H54 (cell line): ENCODE measurements around the gene NRXN3.

Experiments used
- DNase-seq: peaks from one replicate; pipeline ENCODE4 v3.0.0; 2011; ENCODE audit warnings: low spot score, mixed read lengths; ENCODE audit not compliant: insufficient read length
- FAIRE-seq: peaks from 3 replicates; lab custom pipeline; 2011; peaks lifted over from hg19 to GRCh38; lab: Jason Lieb, UNC
- POLR2A ChIP-seq: IDR thresholded peaks from 2 replicates; pipeline ENCODE4 v1.6.1; 2011; ENCODE audit warnings: low read depth, mild to moderate bottlenecking, low read length

Gene NRXN3

DNA sequence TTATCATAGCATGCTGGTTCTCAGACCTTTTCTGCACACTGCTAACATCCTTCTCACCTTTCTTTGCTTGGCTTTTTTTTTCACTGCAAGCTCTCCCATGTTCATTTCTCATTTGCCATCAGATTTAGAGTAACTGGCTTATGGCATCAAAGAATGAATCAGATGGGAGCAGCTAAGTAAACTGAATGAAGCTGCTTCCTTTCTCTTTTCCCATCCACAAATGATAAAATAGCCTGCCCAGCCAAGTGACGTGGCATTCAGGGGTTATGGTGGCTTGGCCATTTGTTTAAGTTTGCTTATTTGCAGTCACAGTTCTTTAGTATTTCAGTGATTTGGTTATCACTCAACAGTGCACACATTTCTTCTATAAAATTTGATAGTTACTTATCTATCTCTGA lies 1332.6 kb downstream of the NRXN3 start:
- TF ChIP-seq POLR2A, result no peak
- FAIRE-seq, result no peak

DNA sequence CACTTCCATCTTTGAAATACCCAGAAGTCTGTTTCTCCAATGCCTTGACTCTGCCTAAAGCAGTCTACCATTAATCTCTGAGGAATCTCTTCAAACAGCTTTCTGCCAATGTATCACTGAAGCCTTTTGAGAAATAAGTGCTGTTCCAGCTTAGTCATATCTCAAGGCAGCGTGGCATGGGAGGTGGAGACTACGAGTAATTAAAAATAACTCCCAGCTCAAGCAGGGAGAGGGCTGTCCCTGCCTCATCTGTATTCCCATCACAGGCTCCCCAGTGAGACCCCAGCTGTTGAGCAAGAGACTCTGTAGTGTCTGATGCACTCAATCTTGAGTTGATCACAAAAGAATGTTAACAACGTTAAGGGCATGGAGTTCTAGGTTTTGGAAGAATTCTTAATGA lies 1340.5 kb downstream of the NRXN3 start:
- FAIRE-seq, result no peak
- no peak for DNase-seq
- no peak for TF ChIP-seq POLR2A

More for the DNA sequence above, 1332.6 kb downstream of the NRXN3 start:
- no peak for DNase-seq

DNA sequence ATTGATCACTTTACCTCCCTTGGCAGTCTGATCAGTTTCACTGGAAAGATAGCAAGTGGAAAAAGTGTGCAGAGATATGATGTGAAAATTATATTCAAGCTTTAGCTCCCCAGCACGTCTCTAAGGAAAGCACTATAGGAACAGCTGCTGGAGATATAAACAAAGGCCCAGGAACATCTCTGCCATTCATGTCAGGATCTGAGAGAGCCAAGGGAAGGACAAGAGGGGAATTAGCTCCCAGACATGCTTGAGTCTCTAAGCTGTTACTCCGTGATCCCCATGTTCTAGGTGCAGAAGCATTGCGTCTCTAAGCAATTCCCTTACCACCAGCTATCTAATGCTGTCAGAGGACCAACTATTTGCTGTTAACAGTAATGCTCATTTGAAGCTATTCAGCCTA lies 1341.0 kb downstream of the NRXN3 start:
- DNase-seq (no peak), FAIRE-seq (no peak)
- no peak for TF ChIP-seq POLR2A

DNA sequence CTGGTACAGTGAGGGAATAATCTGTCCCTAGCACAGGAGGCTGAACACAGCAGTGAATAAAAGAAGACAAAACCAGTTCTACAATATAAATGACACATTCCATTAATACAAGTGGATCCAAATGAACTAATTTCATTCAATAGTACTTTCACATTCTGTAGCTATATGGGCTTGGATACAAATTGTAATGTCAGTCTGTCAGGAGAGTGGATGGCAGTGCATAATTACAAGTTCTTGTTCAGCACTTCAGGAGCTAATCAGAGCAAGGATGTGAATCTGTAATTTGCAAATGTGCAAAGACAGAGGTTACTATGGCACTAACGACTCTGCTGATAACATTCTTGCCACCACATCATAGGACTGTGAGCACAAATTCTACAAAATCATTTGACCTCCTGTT lies 1343.3 kb downstream of the NRXN3 start:
- DNase-seq, result no peak
- TF ChIP-seq POLR2A, result no peak
- FAIRE-seq, result no peak

DNA sequence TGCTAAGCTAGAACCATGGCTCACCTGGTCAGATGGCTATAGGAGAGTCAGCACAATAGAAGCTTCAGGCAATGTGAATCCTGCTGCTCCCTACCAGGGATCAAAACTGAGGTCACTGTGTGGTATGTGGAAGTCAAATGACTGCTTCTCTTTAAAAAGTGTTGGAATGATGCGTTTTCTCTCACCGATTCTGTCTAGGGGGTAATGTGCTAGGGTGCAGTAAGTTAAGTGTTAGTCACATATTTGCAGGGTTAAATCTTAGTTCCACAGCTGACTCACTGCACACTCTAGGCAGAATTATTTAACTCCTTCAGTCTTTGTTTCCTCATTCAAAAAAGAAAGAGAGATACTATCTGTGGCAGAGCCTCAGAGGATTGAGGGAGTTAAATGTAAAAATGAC lies 1344.5 kb downstream of the NRXN3 start:
- FAIRE-seq (no peak), DNase-seq (no peak)
- TF ChIP-seq POLR2A, result no peak

DNA sequence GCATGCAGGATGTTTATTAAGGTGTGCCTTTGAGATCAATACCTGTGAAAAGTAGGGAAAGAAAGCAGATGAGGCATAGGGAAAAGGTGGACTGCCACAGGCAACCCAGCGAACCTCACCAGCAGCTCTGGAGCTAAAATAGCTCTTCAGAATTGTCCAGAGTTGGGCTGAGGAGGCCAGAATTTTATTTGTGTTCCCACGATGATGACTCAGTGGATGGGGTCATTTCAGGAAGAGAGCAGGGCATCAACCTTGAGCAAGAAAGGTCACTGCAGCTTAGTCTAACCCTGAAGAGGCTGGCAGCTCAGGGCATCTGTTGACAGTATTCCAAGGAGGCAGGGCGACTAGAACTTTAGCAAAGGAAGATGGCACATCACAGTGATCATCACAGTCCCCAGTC lies 1345.0 kb downstream of the NRXN3 start:
- TF ChIP-seq POLR2A, result no peak
- FAIRE-seq (no peak), DNase-seq (no peak)

DNA sequence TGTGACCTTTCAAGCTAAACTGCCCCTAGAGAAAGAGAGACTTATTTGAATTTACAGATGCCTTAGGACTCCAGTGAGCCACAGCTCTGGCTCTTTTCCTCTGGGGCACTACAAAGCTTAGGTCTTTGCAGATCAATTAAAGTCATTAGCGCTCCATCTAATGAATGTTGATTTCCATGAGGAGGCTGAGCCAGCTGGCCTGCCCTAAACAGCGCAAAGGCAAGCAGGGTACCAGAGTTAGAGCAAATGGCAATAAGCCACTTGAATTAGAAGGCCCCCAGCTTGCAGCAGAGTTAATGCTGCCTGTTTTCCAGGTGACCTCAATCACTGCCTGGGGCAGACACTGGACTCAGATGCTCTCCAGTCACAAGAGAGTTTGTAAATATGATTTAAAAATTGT lies 1345.8 kb downstream of the NRXN3 start:
- DNase-seq (no peak), FAIRE-seq (no peak)
- TF ChIP-seq POLR2A, result no peak

DNA sequence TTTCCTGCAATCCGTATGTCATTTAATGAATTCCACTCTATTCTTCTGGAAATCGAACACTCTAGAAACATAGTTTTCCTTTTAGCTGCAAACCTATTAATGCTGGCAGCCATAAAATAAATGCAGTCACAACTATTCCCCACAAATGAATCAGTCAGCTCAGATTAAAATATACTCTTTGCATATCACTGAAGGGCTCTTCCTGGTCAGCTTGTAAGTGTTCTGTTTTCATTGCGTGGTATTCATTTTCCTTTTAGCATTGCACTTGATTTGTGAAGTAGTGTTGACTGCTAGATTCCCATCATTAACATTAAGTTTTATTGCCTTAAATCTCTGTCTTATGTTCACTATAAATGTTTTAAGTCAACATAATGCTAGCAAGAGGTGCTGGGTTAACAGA lies 1355.2 kb downstream of the NRXN3 start:
- FAIRE-seq, result no peak
- DNase-seq, result no peak
- TF ChIP-seq POLR2A, result no peak

DNA sequence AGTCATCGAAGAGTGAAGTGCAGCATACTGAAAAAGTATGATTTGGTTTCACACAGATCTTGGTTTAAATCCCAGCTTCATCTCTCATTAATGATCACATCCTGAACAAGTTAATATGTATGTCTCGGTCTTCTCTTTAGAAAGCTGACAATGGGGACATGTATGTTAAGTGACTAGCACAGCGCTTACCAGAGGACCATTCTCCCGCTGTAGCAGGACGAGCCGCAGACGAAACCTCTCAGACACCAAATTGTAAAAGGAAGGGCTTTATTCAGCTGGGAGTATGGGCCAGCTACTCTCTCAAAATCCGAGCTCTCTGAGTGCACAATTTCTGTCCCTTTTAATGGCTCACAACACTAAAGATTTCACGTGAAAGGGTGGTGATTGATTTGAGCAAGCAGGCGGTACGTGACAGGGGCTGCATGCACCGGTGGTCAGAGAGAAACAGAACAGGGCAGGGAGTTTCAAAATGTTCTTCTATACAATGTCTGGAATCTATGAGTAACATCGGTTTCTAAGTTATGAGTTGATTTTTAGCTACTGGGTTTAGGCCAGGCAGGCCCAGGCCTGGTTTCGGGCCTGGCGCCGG lies 1358.7 kb downstream of the NRXN3 start:
- no peak for DNase-seq
- no peak for FAIRE-seq
- no peak for TF ChIP-seq POLR2A

DNA sequence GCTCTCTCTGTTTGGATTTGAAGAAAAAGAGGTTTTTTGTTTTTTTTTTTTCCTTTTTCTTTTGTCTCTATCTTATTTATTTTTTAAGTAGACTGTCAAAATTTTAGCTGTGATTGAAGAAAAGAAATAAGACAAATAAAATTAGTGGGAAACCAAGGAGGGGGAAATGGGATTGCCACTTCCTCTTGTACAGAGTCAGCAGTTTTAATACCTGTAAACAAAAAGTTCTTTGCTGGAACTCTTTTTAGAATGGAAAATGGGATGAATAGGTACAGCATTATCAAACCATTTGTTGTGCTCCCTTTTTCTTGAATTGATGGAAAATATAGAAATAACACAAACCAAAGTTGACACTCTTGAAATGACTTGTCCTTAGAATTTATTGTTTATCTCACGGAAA lies 1360.4 kb downstream of the NRXN3 start:
- FAIRE-seq (no peak), DNase-seq (no peak)
- TF ChIP-seq POLR2A, result no peak

DNA sequence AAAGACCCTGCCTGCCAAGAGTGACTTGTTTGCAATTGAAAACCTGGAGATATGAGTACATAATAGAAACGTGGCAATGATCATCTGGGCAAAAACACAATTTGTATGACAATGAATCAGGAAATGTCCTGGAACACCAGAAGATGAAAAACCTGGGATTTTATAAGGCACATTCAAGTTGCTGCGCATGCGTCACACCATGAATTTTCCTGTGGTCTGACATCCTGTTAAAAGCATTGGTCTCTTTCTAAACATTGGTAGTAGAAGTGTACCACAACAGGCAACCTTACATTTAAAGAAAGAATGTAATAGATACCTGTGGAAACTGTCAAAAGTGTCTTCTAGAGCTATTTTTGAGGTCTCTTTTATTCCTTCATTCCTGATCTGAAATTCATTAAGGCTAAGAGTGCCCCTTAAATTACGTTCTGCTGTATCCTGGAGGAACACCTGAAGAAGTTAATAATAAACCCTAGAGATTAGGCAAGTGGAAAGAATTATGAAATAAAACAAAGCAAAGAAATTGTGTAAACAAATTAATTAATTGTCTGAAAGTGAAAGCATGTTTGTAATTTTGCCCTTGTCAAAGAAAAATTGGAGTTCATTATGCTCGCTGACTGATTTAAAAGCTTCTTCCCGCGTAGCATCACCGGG lies 1364.7 kb downstream of the NRXN3 start:
- FAIRE-seq (no peak), DNase-seq (no peak)
- TF ChIP-seq POLR2A, result no peak

DNA sequence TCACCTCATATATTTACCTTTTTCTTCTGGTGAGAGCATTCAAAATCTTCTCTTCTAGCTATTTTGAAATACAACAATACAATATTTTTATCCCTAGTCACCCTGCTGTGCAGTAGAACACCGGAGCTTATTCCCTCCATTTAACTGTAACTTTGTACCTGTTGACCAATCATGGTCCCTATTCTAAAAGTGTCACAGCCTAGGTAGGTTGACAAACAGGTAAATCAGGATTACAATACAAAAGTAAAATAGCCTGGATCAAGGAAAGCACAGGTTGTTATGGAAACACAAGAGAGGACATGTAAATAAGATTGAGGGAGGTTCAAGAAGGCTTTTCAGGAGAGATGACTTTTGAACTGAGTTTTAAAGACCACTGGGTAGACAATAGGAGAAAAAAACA lies 1370.2 kb downstream of the NRXN3 start:
- no peak for DNase-seq
- no peak for FAIRE-seq

DNA sequence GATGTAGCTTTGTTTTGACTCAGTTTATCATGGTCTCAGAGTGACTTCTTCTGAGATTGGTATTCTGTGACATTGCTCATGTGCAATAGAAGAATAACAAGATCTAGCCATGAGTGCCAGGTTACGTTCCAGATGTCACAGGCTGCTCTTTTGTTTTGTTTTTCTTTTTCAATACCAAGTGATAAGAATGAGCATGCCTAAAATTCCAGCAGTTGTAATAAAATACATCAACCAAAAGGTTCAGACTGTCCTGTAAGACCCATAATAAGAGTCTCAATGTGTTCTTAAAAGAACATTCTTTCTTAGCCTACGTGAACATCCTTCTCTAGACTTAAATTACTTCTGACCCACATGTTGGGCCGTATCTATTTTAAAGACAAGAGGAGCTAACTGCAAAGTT lies 1371.9 kb downstream of the NRXN3 start:
- no peak for FAIRE-seq
- TF ChIP-seq POLR2A, result no peak
- no peak for DNase-seq

More for the DNA sequence above, 1370.2 kb downstream of the NRXN3 start:
- no peak for TF ChIP-seq POLR2A

DNA sequence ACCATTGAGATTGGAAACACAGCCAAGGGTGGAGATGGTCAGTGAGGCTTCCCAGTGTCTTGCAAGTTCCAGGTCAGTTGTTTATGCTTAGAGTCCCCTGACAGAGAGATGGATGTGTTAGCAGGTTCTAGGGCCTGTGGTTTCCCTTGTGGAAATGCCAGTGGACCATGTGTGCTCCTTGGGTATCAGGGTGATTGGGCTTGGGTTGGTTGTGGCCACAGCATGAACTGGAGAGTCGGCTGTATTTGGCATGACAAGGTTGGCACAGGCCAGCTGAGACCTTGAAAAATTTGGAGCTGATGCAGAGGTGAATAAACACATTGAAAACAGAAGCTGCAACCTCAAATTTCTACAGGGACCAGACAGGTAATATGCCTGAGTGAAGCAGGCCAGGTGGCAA lies 1373.2 kb downstream of the NRXN3 start:
- DNase-seq (no peak), FAIRE-seq (no peak)
- TF ChIP-seq POLR2A, result no peak
